Thyroid gland (tissue), 4 donors: ENCODE data around the gene ZAP70. TPM values are rescaled to one million over a fixed set of nuclear protein-coding genes. Genes with fewer than 3 reads are reported as not detected.

Experiments
- DNase-seq, 2 donors: peaks; one replicate each; pipeline ENCODE4 v3.0.0-alpha.2; 2019
- H3K27ac ChIP-seq, 3 donors: fragments of 200-600 bp; sonication (generic); 1 replicate in 2 of 3; 2 replicates in 1 of 3; pipeline ENCODE4 v1.5.1; 2016 to 2019; ENCODE audit warnings: mild to moderate bottlenecking in 1 of 3, moderate library complexity in 1 of 3
- H3K27me3 ChIP-seq: fragments of 200-600 bp; sonication (generic); one replicate; pipeline ENCODE4 v1.5.1; 2019
- H3K36me3 ChIP-seq, 2 donors: fragments of 200-600 bp; sonication (generic); one replicate each; pipeline ENCODE4 v1.5.1; 2016 to 2019
- H3K4me1 ChIP-seq, 2 donors: fragments of 200-600 bp; sonication (generic); one replicate each; pipeline ENCODE4 v1.5.1; 2017 to 2019
- H3K4me3 ChIP-seq, 3 donors: fragments of 200-600 bp; sonication (generic); replicated peaks in 1 of 3; 1 replicate in 2 of 3; 2 replicates in 1 of 3; pipeline ENCODE4 v1.5.1; 2016; ENCODE audit warnings: mild to moderate bottlenecking in 1 of 3
- H3K9me3 ChIP-seq: fragments of 200-600 bp; sonication (generic); one replicate; pipeline ENCODE4 v1.5.1; 2017
- CTCF ChIP-seq, 6 experiments: fragments of 200-600 bp in 3 of 6; fragments of 450-650 bp in 3 of 6; sonication (generic) in 3 of 6; IDR thresholded peaks; one replicate each; pipeline ENCODE4 v1.5.1; 2016 to 2019; ENCODE audit warnings: antibody characterized with exemption in 6 of 6, mild to moderate bottlenecking in 2 of 6, inconsistent platforms in 1 of 6, moderate library complexity in 1 of 6
- POLR2A ChIP-seq, 2 donors: fragments of 450-650 bp; IDR thresholded peaks; one replicate each; pipeline ENCODE4 v1.6.1; 2017; ENCODE audit warnings: antibody characterized with exemption in 2 of 2, mild to moderate bottlenecking in 2 of 2, moderate library complexity in 1 of 2
- WGBS, 2 donors: methylation state at CpG; one replicate each; pipeline ENCODE4 v1.1.5; 2017; 5-methylcytosine and 5-hydroxymethylcytosine counted together
- intact Hi-C: fragments of 100-400 bp; cut with DNase I; formaldehyde crosslinking; loops from one replicate; pipeline ENCODE4 v1.15.1; 2023
- small RNA-seq: library from RNA; depleted of rRNA; stranded (forward); fragments of <200 nt; gene quantifications from one replicate; pipeline ENCODE3, GENCODE V24; 2016
- total RNA-seq, 4 donors: library from RNA; depleted of rRNA; stranded (reverse); fragments of >200 nt; gene quantifications; one replicate each; pipeline ENCODE4 v1.2.3, GENCODE V29; 2016

ZAP70 gene
- total RNA-seq, 4 donors from 2014 or later: 4.0 to 7.6 (median 4.4) TPM

DNA sequence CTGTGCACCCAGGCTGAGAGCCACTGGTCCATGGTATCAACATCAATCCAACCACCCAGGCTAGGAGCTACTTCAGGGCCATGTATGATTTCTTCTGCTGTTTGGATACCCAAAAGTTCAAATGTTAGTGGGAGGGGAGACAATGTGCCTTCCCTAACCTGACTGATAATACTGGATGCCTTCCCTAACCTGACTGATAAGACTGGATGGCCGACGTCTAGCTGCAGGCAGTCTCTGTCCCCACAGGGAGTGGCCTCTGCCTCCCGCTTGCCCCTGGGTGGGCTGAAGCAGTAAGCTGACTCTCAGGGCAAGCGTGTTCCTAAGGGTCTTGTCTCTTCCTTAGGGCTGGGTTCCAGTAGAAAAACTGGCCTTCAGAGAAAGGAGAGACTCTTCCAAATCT lies 65.8 kb downstream of the ZAP70 start:
- intact Hi-C loops: no loop called here
- Histone ChIP-seq H3K36me3 (peaks cover 8% of the 10 kb centered on the region in 2 donors), H3K9me3 (no peaks in the 10 kb centered on the region), H3K4me1 (no peaks in the 10 kb centered on the region), H3K27me3 (no peaks in the 10 kb centered on the region), H3K4me3 (no peak overlapping the region), H3K27ac (no peak overlapping the region)
- TF ChIP-seq CTCF (IDR thresholded peaks at IDR 0.05): no peak
- no peak for TF ChIP-seq POLR2A (IDR thresholded peaks at IDR 0.05)
- DNase-seq: no peak
- WGBS, 2 donors: 92% methylated on average over 4 of the region's 4 CpGs; no CpG with 5 or more reads in 1 of the 2 donors

DNA sequence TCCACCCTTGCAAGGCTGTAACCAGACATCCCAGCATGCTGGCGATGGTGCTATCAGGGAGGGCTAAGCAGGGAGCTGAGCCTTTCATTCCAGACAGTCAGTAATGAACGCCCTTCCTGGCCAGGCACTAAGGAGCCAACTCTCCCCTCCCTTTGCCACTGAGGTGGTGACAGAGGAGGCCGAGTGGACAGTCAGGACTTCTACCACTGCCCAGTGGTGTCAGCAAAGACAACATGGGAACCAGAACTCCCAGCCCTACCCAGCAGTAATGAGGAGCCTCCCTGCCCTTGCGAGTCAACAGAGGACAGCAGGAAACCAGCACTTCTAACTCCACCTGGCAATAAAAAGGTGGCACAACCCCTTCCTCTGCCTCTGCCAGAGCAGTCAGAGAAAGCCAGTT lies 68.6 kb downstream of the ZAP70 start:
- no peaks in the 10 kb centered on the region for H3K9me3 ChIP-seq
- intact Hi-C loops: no loop called here
- DNase-seq: no peak
- TF ChIP-seq POLR2A (IDR thresholded peaks at IDR 0.05): no peak
- TF ChIP-seq CTCF (IDR thresholded peaks at IDR 0.05): no peak
- no peaks in the 10 kb centered on the region for H3K27me3 ChIP-seq
- no peak overlapping the region for H3K27ac ChIP-seq
- H3K4me1 ChIP-seq: no peaks in the 10 kb centered on the region
- 86 to 87% methylated on average over 4 of the region's 4 CpGs for WGBS, 2 donors
- H3K36me3 ChIP-seq: no peaks in the 10 kb centered on the region
- no peak overlapping the region for H3K4me3 ChIP-seq

- Histone ChIP-seq H3K27ac (no peak overlapping the region), H3K4me3 (no peak overlapping the region), H3K4me1 (no peaks in the 10 kb centered on the region), H3K9me3 (no peaks in the 10 kb centered on the region), H3K36me3 (no peaks in the 10 kb centered on the region), H3K27me3 (no peaks in the 10 kb centered on the region)
- intact Hi-C loops: no loop called here
- DNase-seq: no peak
- TF ChIP-seq CTCF (IDR thresholded peaks at IDR 0.05): no peak
- no peak for TF ChIP-seq POLR2A (IDR thresholded peaks at IDR 0.05)
Observed at GRCh38 chr2:97784953-97785352, 71.6 kb downstream of the ZAP70 start.

- H3K4me3 ChIP-seq: no peak overlapping the region
- no peaks in the 10 kb centered on the region for H3K27me3 ChIP-seq
- DNase-seq: no peak
- no peaks in the 10 kb centered on the region for H3K4me1 ChIP-seq
- H3K36me3 ChIP-seq: no peaks in the 10 kb centered on the region
- intact Hi-C loops: no loop called here
- no peak overlapping the region for H3K27ac ChIP-seq
- no peak for TF ChIP-seq POLR2A (IDR thresholded peaks at IDR 0.05)
- no peak for TF ChIP-seq CTCF (IDR thresholded peaks at IDR 0.05)
- H3K9me3 ChIP-seq: no peaks in the 10 kb centered on the region
- WGBS, 2 donors: 88 to 94% methylated on average over 2 of the region's 2 CpGs
Observed at GRCh38 chr2:97785818-97786217, 72.4 kb downstream of the ZAP70 start.

- Histone ChIP-seq H3K27ac (no peak overlapping the region), H3K9me3 (no peaks in the 10 kb centered on the region), H3K4me1 (no peaks in the 10 kb centered on the region), H3K36me3 (peaks cover 12 to 16% of the 10 kb centered on the region in 2 donors), H3K4me3 (no peak overlapping the region), H3K27me3 (no peaks in the 10 kb centered on the region)
- no peak for DNase-seq
- no peak for TF ChIP-seq CTCF (IDR thresholded peaks at IDR 0.05)
- TF ChIP-seq POLR2A (IDR thresholded peaks at IDR 0.05): no peak
- intact Hi-C loops: no loop called here
- WGBS, 2 donors: 96% methylated on average over 7 of the region's 7 CpGs
Observed at GRCh38 chr2:97788986-97789644, 75.7 kb downstream of the ZAP70 start.

Small RNA genes lying within 50 kb of the gene (small RNA-seq; reads per million reads assigned to genes)
- gene RNU4-8P: not detected

Other genes with a start within 250 kb of the ZAP70 start
- 10 to 100 TPM; 26.5 to 60.1 (median 39.0) TPM for gene ANKRD36B, start 123.7 kb upstream of the ZAP70 start, total RNA-seq
- gene COX5B, start 67.5 kb upstream of the ZAP70 start, total RNA-seq: 100 to 1,000 TPM; 216 to 731 (median 586) TPM
- 100 to 1,000 TPM in 1 of 4 donors, 10 to 100 TPM in 3; 64.9 to 106 (median 76.3) TPM for gene ACTR1B, start 49.5 kb upstream of the ZAP70 start, total RNA-seq
- 10 to 100 TPM in 3 of 4 donors, 1 to 10 TPM in 1; 9.8 to 36.5 (median 30.7) TPM for gene C2orf92, start 43.9 kb upstream of the ZAP70 start, total RNA-seq